Panc1 (cell line): ENCODE measurements around the gene TMEM163. TPM values are rescaled to one million over a fixed set of nuclear protein-coding genes. Genes with fewer than 3 reads are reported as not detected.

Experiments
- ATAC-seq: fragments of 200-7000 bp; cut with Tn5 transposase; 2 replicates; pipeline ENCODE4 v1.9.1; 2020; ENCODE audit warnings: mild to moderate bottlenecking, moderate library complexity
- BruUV-seq: library from RNA; stranded (reverse); fragments of 400-500 nt; replicated peaks from 2 replicates; lab custom pipeline; 2021; lab: Mats Ljungman, UMichigan
- CTCF ChIA-PET: fragments of 300-600 bp; sonication (Branson Sonifier 250); formaldehyde crosslinking; loops from one replicate; lab custom pipeline; 2022; ENCODE audit warnings: antibody characterized with exemption; lab: Charles Lee
- POLR2A ChIA-PET: fragments of 300-600 bp; sonication (Branson Sonifier 250); formaldehyde crosslinking; loops from one replicate; lab custom pipeline; 2022; ENCODE audit warnings: antibody characterized with exemption; lab: Charles Lee
- DNase-seq: peaks from one replicate; pipeline ENCODE4 v3.0.0-alpha.2; 2010; ENCODE audit warnings: low read depth, low spot score
- H3K27ac ChIP-seq: 2 replicates; pipeline ENCODE4 v1.5.1; 2011; ENCODE audit warnings: mild to moderate bottlenecking, low read length, inconsistent platforms
- H3K27me3 ChIP-seq: fragments of 200-500 bp; sonication (Bioruptor generic); 2 replicates; pipeline ENCODE4 v1.6.0; 2014; ENCODE audit warnings: low read length, inconsistent platforms; ENCODE audit not compliant: control insufficient read depth, insufficient read depth
- H3K36me3 ChIP-seq: fragments of 200-500 bp; sonication (Bioruptor generic); 2 replicates; pipeline ENCODE4 v1.5.1; 2014; ENCODE audit warnings: inconsistent platforms, mild to moderate bottlenecking, low read length, moderate library complexity; ENCODE audit not compliant: control insufficient read depth, insufficient read depth
- H3K4me1 ChIP-seq: 2 replicates; pipeline ENCODE4 v1.5.1; 2011; ENCODE audit warnings: inconsistent platforms, mild to moderate bottlenecking, low read length, moderate library complexity; ENCODE audit not compliant: control insufficient read depth, insufficient read depth
- H3K4me3 ChIP-seq, 2 experiments: 2 replicates each; pipeline ENCODE4 v1.5.1; 2011 to 2012; ENCODE audit warnings: low read depth in 2 of 2, low read length in 2 of 2, mild to moderate bottlenecking in 2 of 2, inconsistent platforms in 1 of 2, moderate library complexity in 1 of 2
- H3K9me3 ChIP-seq: fragments of 200-500 bp; sonication (Bioruptor generic); 2 replicates; pipeline ENCODE4 v1.5.1; 2014; ENCODE audit warnings: low read depth, mild to moderate bottlenecking, inconsistent platforms, low read length, moderate library complexity; ENCODE audit not compliant: control insufficient read depth, insufficient read depth
- POLR2AphosphoS5 ChIP-seq: IDR thresholded peaks from 2 replicates; pipeline ENCODE4 v1.6.1; 2012; ENCODE audit warnings: mild to moderate bottlenecking, low read depth, low read length, moderate library complexity
- SIN3A ChIP-seq: IDR thresholded peaks from 2 replicates; pipeline ENCODE4 v1.6.1; 2012; ENCODE audit warnings: low read depth, mild to moderate bottlenecking, low read length, moderate library complexity, borderline replicate concordance; ENCODE audit not compliant: insufficient read depth
- TCF7L2 ChIP-seq: IDR thresholded peaks from 2 replicates; pipeline ENCODE4 v1.6.1; 2011; ENCODE audit warnings: mild to moderate bottlenecking, low read depth, low read length, inconsistent platforms
- in situ Hi-C: cut with HindIII; loops from 2 replicates; pipeline ENCODE4 v1.10.0; 2016; ENCODE audit warnings: low sequenced_read_pairs, low pct_unique_long_range_greater_than_20kb
- intact Hi-C: fragments of 100-400 bp; cut with micrococcal nuclease; formaldehyde crosslinking; loops from one replicate; pipeline ENCODE4 v1.10.0; 2022; ENCODE audit not compliant: unreplicated experiment
- total RNA-seq: library from RNA; stranded (reverse); gene quantifications from one replicate; pipeline ENCODE4 v1.2.1, GENCODE V29; 2021; ENCODE audit not compliant: unreplicated experiment
- TF ChIP-seq, protein P1 (sequence below), 2 experiments: IDR thresholded peaks; 2 replicates each; pipeline ENCODE4 v1.6.1; 2011 to 2012; ENCODE audit warnings: low read depth in 2 of 2, control low read depth in 1 of 2, low read length in 1 of 2, mild to moderate bottlenecking in 1 of 2, moderate library complexity in 1 of 2; ENCODE audit not compliant: insufficient read depth in 1 of 2
- TF ChIP-seq, protein P2 (sequence below): fragments of 450-650 bp; IDR thresholded peaks from 2 replicates; pipeline ENCODE4 v1.5.1; 2017; ENCODE audit warnings: mild to moderate bottlenecking

The TMEM163 gene
- total RNA-seq, 1 experiment from 2014 or later, result not detected

DNA sequence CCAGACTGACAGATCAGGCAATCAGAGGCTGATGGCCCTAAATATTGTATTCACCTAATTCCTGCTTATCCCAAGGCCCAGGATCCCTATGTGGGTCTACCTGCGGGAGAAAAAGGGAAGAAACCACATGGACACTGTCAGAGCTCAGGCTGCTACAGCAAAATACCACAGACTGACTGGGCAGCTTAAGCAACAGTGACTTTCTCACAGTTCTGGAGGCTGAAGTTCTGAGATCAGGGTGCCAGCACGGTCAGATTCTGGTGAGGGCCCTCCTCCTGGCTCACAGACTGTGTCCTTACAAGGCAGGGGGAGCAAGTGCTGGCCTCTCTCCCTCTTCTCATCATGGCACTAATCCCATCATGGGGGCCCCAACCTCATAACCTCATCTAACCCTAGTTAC is 181.7 kb downstream of the TMEM163 start:
- intact Hi-C loops, result no loop called here
- in situ Hi-C loops, result no loop called here
- TF ChIP-seq, protein P1, sequence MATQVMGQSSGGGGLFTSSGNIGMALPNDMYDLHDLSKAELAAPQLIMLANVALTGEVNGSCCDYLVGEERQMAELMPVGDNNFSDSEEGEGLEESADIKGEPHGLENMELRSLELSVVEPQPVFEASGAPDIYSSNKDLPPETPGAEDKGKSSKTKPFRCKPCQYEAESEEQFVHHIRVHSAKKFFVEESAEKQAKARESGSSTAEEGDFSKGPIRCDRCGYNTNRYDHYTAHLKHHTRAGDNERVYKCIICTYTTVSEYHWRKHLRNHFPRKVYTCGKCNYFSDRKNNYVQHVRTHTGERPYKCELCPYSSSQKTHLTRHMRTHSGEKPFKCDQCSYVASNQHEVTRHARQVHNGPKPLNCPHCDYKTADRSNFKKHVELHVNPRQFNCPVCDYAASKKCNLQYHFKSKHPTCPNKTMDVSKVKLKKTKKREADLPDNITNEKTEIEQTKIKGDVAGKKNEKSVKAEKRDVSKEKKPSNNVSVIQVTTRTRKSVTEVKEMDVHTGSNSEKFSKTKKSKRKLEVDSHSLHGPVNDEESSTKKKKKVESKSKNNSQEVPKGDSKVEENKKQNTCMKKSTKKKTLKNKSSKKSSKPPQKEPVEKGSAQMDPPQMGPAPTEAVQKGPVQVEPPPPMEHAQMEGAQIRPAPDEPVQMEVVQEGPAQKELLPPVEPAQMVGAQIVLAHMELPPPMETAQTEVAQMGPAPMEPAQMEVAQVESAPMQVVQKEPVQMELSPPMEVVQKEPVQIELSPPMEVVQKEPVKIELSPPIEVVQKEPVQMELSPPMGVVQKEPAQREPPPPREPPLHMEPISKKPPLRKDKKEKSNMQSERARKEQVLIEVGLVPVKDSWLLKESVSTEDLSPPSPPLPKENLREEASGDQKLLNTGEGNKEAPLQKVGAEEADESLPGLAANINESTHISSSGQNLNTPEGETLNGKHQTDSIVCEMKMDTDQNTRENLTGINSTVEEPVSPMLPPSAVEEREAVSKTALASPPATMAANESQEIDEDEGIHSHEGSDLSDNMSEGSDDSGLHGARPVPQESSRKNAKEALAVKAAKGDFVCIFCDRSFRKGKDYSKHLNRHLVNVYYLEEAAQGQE (IDR thresholded peaks at IDR 0.05; ENCODE audit: insufficient read depth in 1 of 2, low read depth in 2 of 2, low read length in 1 of 2), result no peak
- TF ChIP-seq POLR2AphosphoS5, result no peak
- TF ChIP-seq, protein P2, sequence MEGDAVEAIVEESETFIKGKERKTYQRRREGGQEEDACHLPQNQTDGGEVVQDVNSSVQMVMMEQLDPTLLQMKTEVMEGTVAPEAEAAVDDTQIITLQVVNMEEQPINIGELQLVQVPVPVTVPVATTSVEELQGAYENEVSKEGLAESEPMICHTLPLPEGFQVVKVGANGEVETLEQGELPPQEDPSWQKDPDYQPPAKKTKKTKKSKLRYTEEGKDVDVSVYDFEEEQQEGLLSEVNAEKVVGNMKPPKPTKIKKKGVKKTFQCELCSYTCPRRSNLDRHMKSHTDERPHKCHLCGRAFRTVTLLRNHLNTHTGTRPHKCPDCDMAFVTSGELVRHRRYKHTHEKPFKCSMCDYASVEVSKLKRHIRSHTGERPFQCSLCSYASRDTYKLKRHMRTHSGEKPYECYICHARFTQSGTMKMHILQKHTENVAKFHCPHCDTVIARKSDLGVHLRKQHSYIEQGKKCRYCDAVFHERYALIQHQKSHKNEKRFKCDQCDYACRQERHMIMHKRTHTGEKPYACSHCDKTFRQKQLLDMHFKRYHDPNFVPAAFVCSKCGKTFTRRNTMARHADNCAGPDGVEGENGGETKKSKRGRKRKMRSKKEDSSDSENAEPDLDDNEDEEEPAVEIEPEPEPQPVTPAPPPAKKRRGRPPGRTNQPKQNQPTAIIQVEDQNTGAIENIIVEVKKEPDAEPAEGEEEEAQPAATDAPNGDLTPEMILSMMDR, result no peak
- TF ChIP-seq TCF7L2, result no peak
- TF ChIP-seq SIN3A, result no peak
- CTCF ChIA-PET, result no interaction called here
- POLR2A ChIA-PET, result no interaction called here
- no peaks in the 10 kb centered on the region for H3K4me1 ChIP-seq
- DNase-seq (no peak), ATAC-seq (no peak)
- H3K27me3 ChIP-seq, result no peaks in the 10 kb centered on the region
- no peak overlapping the region for H3K27ac ChIP-seq
- H3K4me3 ChIP-seq, result no peak overlapping the region
- no peaks in the 10 kb centered on the region for H3K9me3 ChIP-seq
- BruUV-seq, result no TSS peak
- H3K36me3 ChIP-seq, result no peaks in the 10 kb centered on the region

DNA sequence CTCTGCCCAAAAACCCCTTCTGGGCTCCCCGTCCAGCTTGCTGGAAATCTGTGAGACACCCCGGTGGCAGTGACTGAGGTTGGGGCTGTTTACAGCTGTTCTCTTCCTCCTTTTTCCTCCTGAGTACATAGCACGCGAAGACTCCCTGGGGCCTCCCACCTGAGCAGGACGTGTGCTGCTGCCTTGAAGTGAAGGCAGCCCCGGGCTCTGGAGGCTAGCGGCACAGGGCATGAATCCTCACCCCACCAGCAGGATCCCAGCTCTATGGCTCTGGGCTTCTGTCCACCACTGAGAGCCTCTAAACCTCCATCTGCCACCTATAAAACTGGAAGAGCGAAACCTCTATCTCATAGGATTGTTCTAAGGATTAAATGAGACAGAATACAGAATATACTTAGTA is 182.5 kb downstream of the TMEM163 start:
- ATAC-seq (no peak), DNase-seq (no peak)
- ChIA-PET POLR2A (no interaction called here), CTCF (interaction anchor here (0.7 kb wide), 1 partner anchor 443 kb away, joined by 3 read pairs; no protein-coding TSS in a partner anchor)
- in situ Hi-C loops (no loop called here), intact Hi-C loops (no loop called here)
- no TSS peak for BruUV-seq
- no peaks in the 10 kb centered on the region for H3K27me3 ChIP-seq
- H3K27ac ChIP-seq, result no peak overlapping the region
- no peaks in the 10 kb centered on the region for H3K4me1 ChIP-seq
- no peak overlapping the region for H3K4me3 ChIP-seq
- no peaks in the 10 kb centered on the region for H3K36me3 ChIP-seq
- no peaks in the 10 kb centered on the region for H3K9me3 ChIP-seq
- TF ChIP-seq, protein P2, result no peak
- TF ChIP-seq SIN3A, result no peak
- no peak for TF ChIP-seq TCF7L2
- TF ChIP-seq POLR2AphosphoS5, result no peak
- TF ChIP-seq, protein P1 (IDR thresholded peaks at IDR 0.05; ENCODE audit: insufficient read depth in 1 of 2, low read depth in 2 of 2, low read length in 1 of 2), result no peak
